A549 treated with AZD9567 at 1 μM for 4 hours (cell line): ENCODE measurements around the gene DYNLT2. TPM values are rescaled to one million over a fixed set of nuclear protein-coding genes. Genes with fewer than 3 reads are reported as not detected.

Experiments used
- total RNA-seq: library from RNA; stranded (reverse); fragments of 200-300 nt; extraction: Qiagen RNA extraction; gene quantifications from 5 replicates; pipeline ENCODE4 v1.2.3, GENCODE V29; 2022; ENCODE audit not compliant: insufficient read depth

The DYNLT2 gene
- total RNA-seq, result 0.47 to 0.87 TPM (median 0.63 TPM) in 4 of 5 replicates, not detected in the other

GRCh38 chr6:169751242-169752073 lies at the start of gene DYNLT2, which contains the start of gene ERMARD:
Gene DYNLT2 (minus strand): TSS chr6:169751572. CDS start chr6:169751458, 114 bp downstream.
Gene ERMARD (plus strand): TSS chr6:169751622. CDS start chr6:169751658, 36 bp downstream.

GRCh38 chr6:169724494-169725124 lies 26.8 kb downstream of the DYNLT2 start, which contains the start of gene PHF10:
Gene PHF10 (minus strand): TSS chr6:169724500. CDS start chr6:169723931, 569 bp downstream.

GRCh38 chr6:169701954-169702839 lies 49.2 kb downstream of the DYNLT2 start, which contains the start of the genes C6orf120 and WDR27:
Gene C6orf120 (plus strand): TSS chr6:169702126. CDS start chr6:169702460, 334 bp downstream.
Gene WDR27 (minus strand): TSS chr6:169702029. CDS start chr6:169689005, 13,024 bp downstream.

Other genes starting within 250 kb of the DYNLT2 start
- gene WDR27, start 49.5 kb downstream of the DYNLT2 start, total RNA-seq, result 5.4 to 15.0 TPM (median 13.4 TPM) in 5 replicates
- gene C6orf120, start 49.4 kb downstream of the DYNLT2 start, total RNA-seq, result 10.2 to 14.5 TPM (median 13.7 TPM) in 5 replicates
- 19.8 to 24.1 TPM (median 22.0 TPM) in 5 replicates for gene PHF10, start 27.1 kb downstream of the DYNLT2 start, total RNA-seq
- gene ERMARD, start 50 bp upstream of the DYNLT2 start, total RNA-seq, result 6.7 to 11.1 TPM (median 7.5 TPM) in 5 replicates